H9 (cell line): ENCODE measurements around the gene FGD5. TPM values are rescaled to one million over a fixed set of nuclear protein-coding genes. Genes with fewer than 3 reads are reported as not detected.

ENCODE experiments used
- DNase-seq: peaks from one replicate; pipeline ENCODE4 v3.0.0-alpha.2; 2017
- H2AFZ ChIP-seq: one replicate; pipeline ENCODE4 v1.6.1; 2013; ENCODE audit warnings: mild to moderate bottlenecking, low read length, control low read depth, moderate library complexity
- H2AK5ac ChIP-seq: 2 replicates; pipeline ENCODE4 v1.6.1; 2013; ENCODE audit warnings: low read length, control low read depth, mixed read lengths; ENCODE audit not compliant: insufficient read length
- H2BK120ac ChIP-seq: one replicate; pipeline ENCODE4 v1.6.1; 2013; ENCODE audit warnings: low read depth, mild to moderate bottlenecking, low read length, control low read depth, inconsistent platforms; ENCODE audit not compliant: poor library complexity, severe bottlenecking
- H2BK12ac ChIP-seq: 2 replicates; pipeline ENCODE4 v1.6.1; 2013; ENCODE audit warnings: low read length, control low read depth, mixed read lengths, low read depth; ENCODE audit not compliant: insufficient read length
- H2BK15ac ChIP-seq: 2 replicates; pipeline ENCODE4 v1.6.1; 2013; ENCODE audit warnings: low read depth, low read length, control low read depth
- H2BK20ac ChIP-seq: one replicate; pipeline ENCODE4 v1.6.1; 2013; ENCODE audit warnings: low read depth, mild to moderate bottlenecking, low read length, control low read depth, inconsistent platforms; ENCODE audit not compliant: poor library complexity, severe bottlenecking
- H2BK5ac ChIP-seq: 2 replicates; pipeline ENCODE4 v1.6.1; 2013; ENCODE audit warnings: low read length, control low read depth, mixed read lengths; ENCODE audit not compliant: insufficient read length
- H3K14ac ChIP-seq: 2 replicates; pipeline ENCODE4 v1.6.1; 2013; ENCODE audit warnings: low read length, control low read depth; ENCODE audit not compliant: insufficient read depth
- H3K18ac ChIP-seq: 2 replicates; pipeline ENCODE4 v1.6.1; 2013; ENCODE audit warnings: low read depth, mild to moderate bottlenecking, mixed read lengths, low read length, control low read depth; ENCODE audit not compliant: insufficient read length
- H3K23ac ChIP-seq: 2 replicates; pipeline ENCODE4 v1.6.1; 2013; ENCODE audit warnings: low read length, control low read depth, mixed read lengths, low read depth; ENCODE audit not compliant: insufficient read length
- H3K23me2 ChIP-seq: 2 replicates; pipeline ENCODE4 v1.6.1; 2013; ENCODE audit warnings: low read depth, mild to moderate bottlenecking, mixed read lengths, low read length, control low read depth; ENCODE audit not compliant: insufficient read length, poor library complexity, severe bottlenecking
- H3K27ac ChIP-seq: 2 replicates; pipeline ENCODE4 v1.5.1; 2013; ENCODE audit warnings: low read length, control low read depth, mixed read lengths, low read depth; ENCODE audit not compliant: insufficient read length
- H3K27me3 ChIP-seq: 2 replicates; pipeline ENCODE4 v1.6.1; 2013; ENCODE audit warnings: low read length, control low read depth, inconsistent platforms; ENCODE audit not compliant: insufficient read depth
- H3K4ac ChIP-seq: 2 replicates; pipeline ENCODE4 v1.6.1; 2013; ENCODE audit warnings: low read depth, mild to moderate bottlenecking, control low read depth, inconsistent platforms, low read length, moderate library complexity
- H3K4me1 ChIP-seq: 2 replicates; pipeline ENCODE4 v1.6.1; 2013; ENCODE audit warnings: low read length, control low read depth, inconsistent platforms; ENCODE audit not compliant: insufficient read depth
- H3K4me2 ChIP-seq: 2 replicates; pipeline ENCODE4 v1.6.1; 2013; ENCODE audit warnings: low read length, control low read depth, mixed read lengths; ENCODE audit not compliant: insufficient read length, insufficient read depth
- H3K56ac ChIP-seq: 2 replicates; pipeline ENCODE4 v1.6.1; 2013; ENCODE audit warnings: low read depth, mild to moderate bottlenecking, mixed read lengths, low read length, control low read depth; ENCODE audit not compliant: insufficient read length
- H3K79me1 ChIP-seq: 2 replicates; pipeline ENCODE4 v1.6.1; 2013; ENCODE audit warnings: low read depth, mild to moderate bottlenecking, moderate library complexity, low read length, control low read depth, inconsistent platforms; ENCODE audit not compliant: insufficient read depth, poor library complexity, severe bottlenecking
- H3K79me2 ChIP-seq: 2 replicates; pipeline ENCODE4 v1.6.1; 2013; ENCODE audit warnings: low read length, control low read depth, inconsistent platforms; ENCODE audit not compliant: insufficient read depth
- H3K9ac ChIP-seq: 2 replicates; pipeline ENCODE4 v1.6.1; 2013; ENCODE audit warnings: low read length, control low read depth, mixed read lengths; ENCODE audit not compliant: insufficient read length; ENCODE audit errors: extremely low read depth
- H3K9me3 ChIP-seq: one replicate; pipeline ENCODE4 v1.6.1; 2013; ENCODE audit warnings: low read depth, low read length, inconsistent platforms; ENCODE audit not compliant: control insufficient read depth
- H3T11ph ChIP-seq: one replicate; pipeline ENCODE4 v1.6.1; 2013; ENCODE audit warnings: mild to moderate bottlenecking, low read length, control low read depth, inconsistent platforms
- H4K20me1 ChIP-seq: one replicate; pipeline ENCODE4 v1.6.1; 2013; ENCODE audit not compliant: control insufficient read depth, insufficient read length, insufficient read depth
- H4K5ac ChIP-seq: 2 replicates; pipeline ENCODE4 v1.6.1; 2013; ENCODE audit warnings: low read depth, mild to moderate bottlenecking, mixed read lengths, low read length, control low read depth; ENCODE audit not compliant: insufficient read length
- H4K8ac ChIP-seq: replicated peaks from 2 replicates; pipeline ENCODE4 v1.6.1; 2013; ENCODE audit warnings: low read length, control low read depth, mixed read lengths, low read depth; ENCODE audit not compliant: insufficient read length
- H4K91ac ChIP-seq: 2 replicates; pipeline ENCODE4 v1.6.1; 2013; ENCODE audit warnings: low read depth, mild to moderate bottlenecking, moderate library complexity, mixed read lengths, low read length, control low read depth; ENCODE audit not compliant: insufficient read length
- H3K27ac Mint-ChIP-seq, 3 experiments: 2 replicates in 2 of 3; 3 replicates in 1 of 3; pipeline ENCODE4 v1.8.0; 2020 to 2021; ENCODE audit warnings: mixed read lengths in 3 of 3, mild to moderate bottlenecking in 1 of 3, moderate library complexity in 1 of 3
- H3K27me3 Mint-ChIP-seq: 2 replicates; pipeline ENCODE4 v1.8.0; 2021; ENCODE audit warnings: low read depth, mild to moderate bottlenecking, moderate library complexity, mixed read lengths
- H3K36me3 Mint-ChIP-seq, 3 experiments: 2 replicates in 2 of 3; 3 replicates in 1 of 3; pipeline ENCODE4 v1.8.0; 2020 to 2021; ENCODE audit warnings: low read depth in 3 of 3, mixed read lengths in 3 of 3; ENCODE audit not compliant: insufficient read depth in 1 of 3
- H3K4me1 Mint-ChIP-seq, 2 experiments: 2 replicates each; pipeline ENCODE4 v1.8.0; 2020; ENCODE audit warnings: mixed read lengths in 2 of 2
- H3K4me3 Mint-ChIP-seq, 2 experiments: 2 replicates in 1 of 2; 3 replicates in 1 of 2; pipeline ENCODE4 v1.8.0; 2020 to 2021; ENCODE audit warnings: mild to moderate bottlenecking in 2 of 2, mixed read lengths in 2 of 2, moderate library complexity in 1 of 2
- H3K9me3 Mint-ChIP-seq, 2 experiments: 2 replicates in 1 of 2; 3 replicates in 1 of 2; pipeline ENCODE4 v1.8.0; 2020; ENCODE audit warnings: mild to moderate bottlenecking in 2 of 2, mixed read lengths in 2 of 2, moderate library complexity in 1 of 2
- CTCF ChIP-seq: fragments of 200-600 bp; sonication (generic); conservative IDR thresholded peaks from 3 replicates; pipeline ENCODE4 v1.8.0; 2021; ENCODE audit warnings: antibody characterized with exemption, mild to moderate bottlenecking
- WGBS: extraction: QIAGEN DNeasy Blood & Tissue Kit; methylation state at CpG from one replicate; pipeline ENCODE4 v1.1.7; 2013; ENCODE audit warnings: missing lambda C conversion rate, low lambda C conversion rate, mixed read lengths; ENCODE audit not compliant: insufficient read length; ENCODE audit errors: extremely low coverage; 5-methylcytosine and 5-hydroxymethylcytosine counted together
- total RNA-seq: library from RNA; stranded (reverse); gene quantifications from 2 replicates; pipeline ENCODE4 v1.2.1, GENCODE V29; 2021

The FGD5 gene
- total RNA-seq, 1 experiment from 2014 or later: 7.8 TPM

GRCh38 chr3:14914779-14915117 is 96.0 kb downstream of the FGD5 start:
- Mint-ChIP-seq H3K4me3 (no peak overlapping the region), H3K36me3 (no peaks in the 10 kb centered on the region), H3K27me3 (no peaks in the 10 kb centered on the region; the same call in 1 of the 2 replicates), H3K4me1 (peaks cover 6 to 10% of the 10 kb centered on the region in 2 experiments), H3K9me3 (no peaks in the 10 kb centered on the region), H3K27ac (no peak overlapping the region; a peak in 1 of 7 replicates)
- Histone ChIP-seq H3K9ac (no peak overlapping the region), H3K56ac (no peak overlapping the region), H2BK5ac (no peak overlapping the region), H3K18ac (no peak overlapping the region), H4K5ac (no peak overlapping the region), H3K9me3 (no peaks in the 10 kb centered on the region), H3K23me2 (no peaks in the 10 kb centered on the region), H3K23ac (no peak overlapping the region), H3K79me1 (no peaks in the 10 kb centered on the region), H3K4ac (no peak overlapping the region), H3K27ac (no peak overlapping the region), H3K79me2 (no peaks in the 10 kb centered on the region), H4K8ac (no peak overlapping the region), H3K4me2 (no peak overlapping the region), H3K4me1 (no peaks in the 10 kb centered on the region), H4K91ac (no peak overlapping the region), H3K14ac (no peak overlapping the region), H3K27me3 (no peaks in the 10 kb centered on the region), H2BK120ac (no peak overlapping the region), H2BK12ac (no peak overlapping the region), H2BK20ac (no peak overlapping the region), H4K20me1 (no peaks in the 10 kb centered on the region), H2AK5ac (no peak overlapping the region), H2BK15ac (no peak overlapping the region), H2AFZ (no peak overlapping the region), H3T11ph (no peak overlapping the region)
- TF ChIP-seq CTCF: no peak
- peak; percentile 18 for DNase-seq
- WGBS: no CpG with 5 or more reads among the region's 6 CpGs
